Skeletal muscle satellite cell (primary cell): Measurements from ENCODE around the gene CUL4B. TPM values are rescaled to one million over a fixed set of nuclear protein-coding genes. Genes with fewer than 3 reads are reported as not detected.
"Not testable (repeated sequence)": the region's sequence is repeated elsewhere in the genome, so short reads cannot be mapped to it uniquely, and the experiment has no call there.

ENCODE experiments used
- H3K27me3 ChIP-seq: 2 replicates; pipeline ENCODE4 v1.7.0; 2013; ENCODE audit warnings: low read length; ENCODE audit not compliant: control insufficient read depth, insufficient read depth
- H3K36me3 ChIP-seq: 2 replicates; pipeline ENCODE4 v1.7.0; 2013; ENCODE audit warnings: mild to moderate bottlenecking, control low read depth, low read length; ENCODE audit not compliant: insufficient read depth
- H3K4me1 ChIP-seq: 2 replicates; pipeline ENCODE4 v1.7.0; 2013; ENCODE audit warnings: low read length; ENCODE audit not compliant: control insufficient read depth, insufficient read depth
- H3K4me2 ChIP-seq: 2 replicates; pipeline ENCODE4 v1.7.0; 2013; ENCODE audit warnings: mild to moderate bottlenecking, low read length
- H3K4me3 ChIP-seq: 2 replicates; pipeline ENCODE4 v1.7.0; 2013; ENCODE audit warnings: low read length
- H3K9ac ChIP-seq: 2 replicates; pipeline ENCODE4 v1.7.0; 2013; ENCODE audit warnings: mild to moderate bottlenecking, low read depth, low read length, moderate library complexity
- H3K9me3 ChIP-seq: replicated peaks from 2 replicates; pipeline ENCODE4 v1.7.0; 2013; ENCODE audit warnings: mild to moderate bottlenecking, control low read depth, low read length
- total RNA-seq: library from RNA; depleted of rRNA; stranded (reverse); fragments of >200 nt; gene quantifications from 2 replicates; pipeline ENCODE4 v1.2.3, GENCODE V29; 2012; rRNA removed

The CUL4B gene
- 101 and 133 TPM in 2 replicates for total RNA-seq

DNA sequence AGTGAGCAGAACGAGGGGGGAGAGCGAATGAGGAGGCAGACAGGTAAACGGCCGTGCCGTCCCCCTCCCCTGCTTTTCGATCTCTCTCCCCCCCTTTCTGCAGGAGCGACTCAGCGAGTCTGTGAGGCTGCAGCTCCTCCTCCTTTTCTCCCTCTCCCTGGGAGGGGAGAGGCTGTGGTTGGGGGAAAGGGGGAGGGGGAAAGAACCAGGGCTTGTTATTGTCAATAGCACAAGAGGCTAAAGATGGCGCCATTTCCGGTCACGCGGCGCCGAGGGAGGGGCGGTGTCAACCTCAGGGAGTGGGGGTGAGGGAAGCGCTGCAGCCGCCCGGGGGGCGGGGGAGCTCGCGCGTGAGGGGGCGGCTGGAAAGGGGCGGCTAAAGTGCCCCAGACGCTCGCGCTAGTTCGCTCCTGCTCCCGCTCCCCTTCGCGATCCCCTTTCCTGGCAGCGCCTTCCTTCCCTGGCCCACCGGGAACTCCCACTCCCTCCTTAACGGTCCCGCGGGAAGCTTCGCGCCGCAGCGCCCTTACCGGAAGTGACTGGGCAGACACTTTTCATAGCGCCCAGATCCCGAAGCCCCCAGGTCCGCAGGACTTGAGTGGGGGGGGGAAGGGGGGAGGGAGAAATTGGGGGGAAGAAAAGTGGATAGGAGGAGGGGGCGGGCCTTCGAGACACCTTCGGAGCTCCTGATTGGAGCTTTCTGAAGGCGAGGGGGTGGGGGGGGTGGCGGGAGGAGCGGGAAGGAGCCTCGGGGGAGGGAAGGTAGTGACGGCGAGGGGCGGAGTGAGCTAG is at the start of gene CUL4B:
TSS of gene CUL4B (minus strand) at position 121 of the 792 bp plus-strand sequence. CDS start 324 bp downstream, outside the sequence.
- H3K9ac ChIP-seq: peak within 1 kb of the TSS; percentile 96
- peak within 1 kb of the TSS; percentile 86 for H3K4me3 ChIP-seq
- no peaks in the 10 kb centered on the region for H3K27me3 ChIP-seq
- H3K9me3 ChIP-seq: no peaks in the 10 kb centered on the region
- H3K4me2 ChIP-seq: peak within 1 kb of the TSS; percentile 91
- peaks cover 6% of the 10 kb centered on the region for H3K36me3 ChIP-seq
- no peaks in the 10 kb centered on the region for H3K4me1 ChIP-seq

DNA sequence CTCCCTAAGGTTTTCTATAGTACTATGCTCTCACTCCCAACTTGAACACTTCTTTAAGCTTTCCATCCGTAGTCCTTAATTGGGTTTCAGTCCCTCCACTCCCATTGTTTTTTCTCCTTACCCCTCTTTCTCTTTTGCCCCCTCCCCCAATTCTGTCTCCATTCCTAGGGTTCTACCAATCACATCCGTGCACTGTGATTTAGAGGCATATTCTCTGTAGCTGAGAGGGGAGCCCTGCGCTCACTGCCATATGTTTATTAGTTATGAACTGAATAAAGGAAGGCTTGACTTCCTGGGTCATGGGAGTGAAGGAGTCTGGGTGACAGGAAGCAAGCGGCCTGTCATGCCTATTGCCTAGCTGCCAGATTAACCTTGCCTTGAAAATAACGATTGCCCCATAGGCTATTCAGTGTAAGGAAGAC is 43.6 kb upstream of the CUL4B start:
- Histone ChIP-seq H3K4me1 (no peaks in the 10 kb centered on the region), H3K9ac (peak overlapping the region; percentile 95), H3K4me3 (peak overlapping the region; percentile 79), H3K36me3 (peaks cover 10% of the 10 kb centered on the region), H3K4me2 (peak overlapping the region; percentile 75), H3K9me3 (no peaks in the 10 kb centered on the region), H3K27me3 (no peaks in the 10 kb centered on the region)

DNA sequence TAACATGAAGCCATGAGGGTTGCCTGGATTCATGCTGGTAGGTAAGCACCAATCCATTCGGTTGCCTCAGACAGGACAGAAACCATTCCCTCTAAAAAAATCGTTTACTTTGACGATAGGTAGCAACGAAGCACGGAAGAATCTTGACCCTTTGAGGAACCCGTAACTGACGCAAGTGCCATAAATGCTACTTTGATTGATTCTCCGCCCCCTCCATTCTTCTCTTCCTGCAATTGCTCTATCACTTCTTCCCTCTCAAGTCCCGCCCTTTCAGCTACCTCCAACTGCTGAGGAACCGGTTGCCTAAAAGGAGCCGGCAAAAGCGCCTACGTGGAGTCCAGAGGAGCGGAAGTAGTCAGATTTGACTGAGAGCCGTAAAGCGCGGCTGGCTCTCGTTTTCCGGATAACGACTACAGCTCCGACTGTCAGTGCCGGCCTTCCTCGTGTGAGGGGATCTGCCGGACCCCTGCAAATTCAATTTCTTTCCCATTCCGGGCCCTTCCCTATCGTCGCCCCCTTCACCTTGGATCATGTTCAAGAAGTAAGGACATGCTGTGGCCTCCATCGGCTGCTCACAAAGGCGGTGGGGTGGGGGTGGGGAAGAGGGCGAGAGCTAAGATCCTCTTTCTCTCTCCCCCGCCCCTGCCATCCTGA is 43.1 kb upstream of the CUL4B start, which contains the start of gene MCTS1:
TSS of gene MCTS1 (plus strand) at position 395 of the 654 bp plus-strand sequence. CDS start at position 531, 136 bp downstream.
- Histone ChIP-seq H3K36me3 (peaks cover 8% of the 10 kb centered on the region), H3K27me3 (no peaks in the 10 kb centered on the region), H3K4me3 (peak within 1 kb of the TSS; percentile 79), H3K4me1 (no peaks in the 10 kb centered on the region), H3K4me2 (peak within 1 kb of the TSS; percentile 75), H3K9ac (peak within 1 kb of the TSS; percentile 95), H3K9me3 (no peaks in the 10 kb centered on the region)

DNA sequence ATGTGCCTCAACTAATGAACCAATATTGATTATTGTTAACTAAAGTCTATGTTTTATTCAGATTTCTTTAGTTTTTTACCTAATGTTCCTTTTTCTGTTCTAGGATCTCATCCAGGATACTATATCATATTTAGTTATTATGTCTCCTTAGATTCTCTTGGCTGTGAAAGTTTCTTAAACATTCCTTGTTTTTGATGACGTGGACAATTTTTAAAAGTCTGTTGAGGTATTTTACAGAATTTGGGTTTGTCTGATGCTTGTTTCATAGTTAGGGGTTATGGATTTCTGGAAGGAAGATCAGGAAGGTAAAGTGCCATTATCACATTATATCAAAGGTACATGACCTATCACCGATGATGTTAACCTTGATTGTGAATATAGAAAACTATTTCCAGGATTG is 24.9 kb upstream of the CUL4B start:
- Histone ChIP-seq H3K9me3 (no peaks in the 10 kb centered on the region), H3K4me1 (no peaks in the 10 kb centered on the region), H3K4me2 (no peak overlapping the region), H3K9ac (no peak overlapping the region), H3K27me3 (no peaks in the 10 kb centered on the region), H3K4me3 (no peak overlapping the region), H3K36me3 (no peaks in the 10 kb centered on the region)

DNA sequence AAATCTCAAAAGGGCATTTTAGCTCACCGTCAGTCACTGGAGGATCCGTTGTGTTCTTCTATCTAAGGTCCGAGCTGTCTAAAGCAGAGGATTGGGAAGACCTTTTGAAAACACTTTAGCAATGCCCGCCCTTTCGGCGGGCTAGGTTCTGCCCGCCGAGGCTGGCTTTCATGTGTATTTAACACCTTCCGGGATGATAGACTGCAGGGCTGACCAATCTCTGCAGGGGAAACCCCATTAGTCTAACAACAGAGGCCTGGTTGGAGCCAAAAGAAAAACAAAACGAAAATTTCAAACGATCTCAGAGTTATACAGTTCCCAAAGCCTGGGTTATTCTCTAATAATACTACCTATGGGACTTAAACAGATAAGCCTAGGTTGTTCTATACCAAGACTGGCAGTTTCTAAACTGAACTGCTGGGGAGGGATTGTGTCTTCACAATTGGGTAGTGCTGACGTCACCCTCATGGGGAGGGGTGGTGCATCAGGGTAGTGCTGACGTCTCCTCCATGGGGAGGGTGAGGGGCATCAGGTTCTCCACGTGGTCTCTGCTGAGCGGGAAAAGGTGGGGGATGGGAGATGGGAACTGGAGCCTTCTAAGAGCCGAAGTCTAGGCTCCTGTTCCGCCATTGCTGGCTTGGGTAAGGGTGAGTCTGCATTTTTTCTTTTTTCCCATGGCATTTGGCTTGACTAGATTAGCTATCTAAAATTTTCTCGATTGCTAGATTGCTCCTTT is 14.8 kb upstream of the CUL4B start:
- H3K27me3 ChIP-seq: no peaks in the 10 kb centered on the region
- H3K4me3 ChIP-seq: no peak overlapping the region
- H3K9ac ChIP-seq: no peak overlapping the region
- H3K4me1 ChIP-seq: no peaks in the 10 kb centered on the region
- no peak overlapping the region for H3K4me2 ChIP-seq
- H3K36me3 ChIP-seq: no peaks in the 10 kb centered on the region
- no peaks in the 10 kb centered on the region for H3K9me3 ChIP-seq

DNA sequence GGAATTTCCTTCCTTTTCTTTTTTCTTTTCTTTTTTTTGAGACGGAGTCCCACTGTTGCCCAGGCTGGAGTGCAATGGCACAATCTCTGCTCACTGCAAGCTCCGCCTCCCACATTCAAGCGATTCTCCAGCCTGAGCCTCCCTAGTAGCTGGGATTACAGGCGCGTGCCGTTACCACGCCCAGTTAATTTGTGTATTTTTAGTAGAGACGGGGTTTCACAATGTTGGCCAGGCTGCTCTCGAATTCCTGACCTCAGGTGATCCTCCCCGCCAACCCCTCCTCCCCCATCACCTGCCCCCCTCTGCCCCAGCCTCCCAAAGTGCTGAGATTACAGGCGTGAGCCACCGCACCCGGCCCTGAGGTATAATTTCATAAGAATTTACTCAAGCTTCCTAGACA is 13.0 kb upstream of the CUL4B start:
- not testable (repeated sequence) for H3K9me3 ChIP-seq, H3K36me3 ChIP-seq, H3K27me3 ChIP-seq, H3K4me2 ChIP-seq, H3K9ac ChIP-seq, H3K4me1 ChIP-seq, H3K4me3 ChIP-seq

DNA sequence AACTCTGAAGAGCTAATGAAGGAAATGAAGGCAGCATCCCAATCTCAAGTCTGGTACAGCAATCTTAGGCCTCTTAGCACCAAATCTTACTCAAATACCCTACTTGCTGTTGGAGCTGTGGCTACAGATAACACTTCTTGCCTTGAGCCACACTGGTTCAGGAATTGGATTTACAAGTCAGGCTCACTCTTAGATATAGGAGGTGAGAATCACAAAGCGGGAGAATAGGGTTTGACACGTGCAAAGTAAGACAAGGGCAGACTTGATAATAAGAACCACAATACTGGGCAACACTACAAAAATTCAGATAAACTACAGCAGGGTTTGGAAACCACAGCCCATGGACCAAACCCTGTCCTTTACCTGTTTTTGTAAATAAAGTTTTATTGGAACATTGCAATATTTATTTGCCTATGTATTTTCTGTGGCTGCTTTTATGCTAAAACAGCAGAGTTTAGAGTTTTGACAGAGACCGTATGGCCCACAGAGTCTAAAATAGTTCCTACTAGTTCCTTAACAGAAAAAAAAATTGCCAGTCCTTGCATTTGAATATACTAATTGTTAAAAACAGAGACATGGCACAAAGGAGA is 9.3 kb upstream of the CUL4B start:
- H3K9me3 ChIP-seq: no peaks in the 10 kb centered on the region
- H3K9ac ChIP-seq: no peak overlapping the region
- no peak overlapping the region for H3K4me2 ChIP-seq
- H3K4me3 ChIP-seq: no peak overlapping the region
- no peaks in the 10 kb centered on the region for H3K4me1 ChIP-seq
- no peaks in the 10 kb centered on the region for H3K27me3 ChIP-seq
- no peaks in the 10 kb centered on the region for H3K36me3 ChIP-seq

DNA sequence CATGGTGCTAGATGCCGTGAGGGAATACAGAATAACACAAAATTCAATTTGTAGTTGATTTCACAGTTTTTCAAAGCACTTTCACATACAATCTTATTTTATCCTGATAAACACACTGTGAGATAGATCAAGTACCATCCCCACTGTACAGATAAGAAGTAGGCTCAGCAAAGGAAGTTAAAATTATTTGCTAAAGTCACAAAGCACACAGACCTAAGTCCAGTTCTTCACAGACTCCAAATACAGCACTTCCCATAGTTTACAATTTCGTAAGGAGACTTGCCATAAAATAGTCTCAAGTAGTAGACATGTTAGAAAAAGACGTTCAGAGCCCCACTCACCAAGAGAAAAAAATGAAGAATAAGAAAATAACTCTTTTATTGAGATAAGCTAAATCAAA is 7.8 kb upstream of the CUL4B start:
- H3K9me3 ChIP-seq: no peaks in the 10 kb centered on the region
- H3K9ac ChIP-seq: no peak overlapping the region
- no peaks in the 10 kb centered on the region for H3K27me3 ChIP-seq
- no peaks in the 10 kb centered on the region for H3K36me3 ChIP-seq
- H3K4me1 ChIP-seq: no peaks in the 10 kb centered on the region
- no peak overlapping the region for H3K4me2 ChIP-seq
- H3K4me3 ChIP-seq: no peak overlapping the region

DNA sequence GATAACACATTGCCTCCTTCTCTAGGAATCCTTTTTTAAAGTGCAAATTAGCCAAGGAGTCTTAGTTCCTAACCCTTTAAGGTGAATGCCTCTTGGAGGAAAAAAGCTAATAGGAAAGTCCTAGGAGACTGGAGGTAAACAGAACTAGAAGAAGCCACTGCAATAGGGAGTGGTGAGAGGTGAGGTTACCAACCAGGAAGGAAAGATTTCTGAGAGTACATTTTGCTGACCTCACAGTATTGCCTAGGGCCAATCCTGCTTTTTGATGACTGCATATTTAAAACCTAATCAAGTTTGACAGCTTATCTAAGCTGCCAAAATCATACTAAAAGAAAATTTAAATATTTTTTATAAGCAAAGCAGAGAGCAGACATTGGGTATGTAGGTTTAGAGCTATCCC is 7.3 kb upstream of the CUL4B start:
- H3K4me2 ChIP-seq: no peak overlapping the region
- no peaks in the 10 kb centered on the region for H3K27me3 ChIP-seq
- H3K4me3 ChIP-seq: no peak overlapping the region
- no peaks in the 10 kb centered on the region for H3K36me3 ChIP-seq
- H3K9ac ChIP-seq: no peak overlapping the region
- no peaks in the 10 kb centered on the region for H3K4me1 ChIP-seq
- H3K9me3 ChIP-seq: no peaks in the 10 kb centered on the region

DNA sequence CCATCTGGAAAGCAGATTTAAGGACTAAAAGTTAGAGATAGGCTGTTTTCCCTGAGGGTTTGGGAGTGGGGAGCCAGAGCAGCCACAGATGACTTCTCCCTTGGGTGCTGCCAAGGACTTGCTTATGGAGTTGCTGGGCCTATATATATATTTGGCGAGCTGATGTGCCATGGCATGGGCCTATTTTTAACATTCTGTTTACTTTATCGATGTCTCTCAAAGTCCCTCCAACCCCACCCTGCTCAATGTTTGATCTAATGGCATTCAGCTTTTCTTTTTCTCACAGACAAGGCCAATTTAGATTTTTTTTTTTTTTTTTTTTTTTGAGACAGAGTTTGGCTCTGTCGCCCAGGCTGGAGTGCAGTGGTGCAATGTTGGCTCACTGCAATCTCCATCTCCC is 6.1 kb upstream of the CUL4B start:
- no peaks in the 10 kb centered on the region for H3K4me1 ChIP-seq
- no peaks in the 10 kb centered on the region for H3K36me3 ChIP-seq
- no peak overlapping the region for H3K9ac ChIP-seq
- no peak overlapping the region for H3K4me2 ChIP-seq
- no peaks in the 10 kb centered on the region for H3K9me3 ChIP-seq
- H3K27me3 ChIP-seq: no peaks in the 10 kb centered on the region
- no peak overlapping the region for H3K4me3 ChIP-seq

DNA sequence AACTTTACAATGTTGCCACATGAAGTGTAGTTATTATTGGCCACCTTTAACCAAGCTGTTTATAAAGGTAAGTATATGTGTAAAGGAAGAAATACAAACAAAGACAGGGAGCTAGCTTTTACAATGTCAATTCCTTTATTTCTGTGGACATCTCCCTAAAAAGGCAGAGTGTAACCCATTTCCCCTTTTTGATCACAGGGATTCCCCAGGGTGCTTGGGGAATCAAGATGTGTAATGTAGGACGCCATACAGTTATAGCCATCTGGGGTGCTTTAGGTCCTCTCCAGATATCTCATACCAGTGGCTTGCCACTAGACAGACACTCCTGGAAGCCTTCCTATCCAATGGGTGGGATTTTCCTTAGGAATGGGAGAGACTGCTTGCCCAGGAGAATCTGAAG is 4.2 kb upstream of the CUL4B start:
- Histone ChIP-seq H3K36me3 (no peaks in the 10 kb centered on the region), H3K9me3 (no peaks in the 10 kb centered on the region), H3K4me1 (no peaks in the 10 kb centered on the region), H3K4me3 (no peak overlapping the region), H3K27me3 (no peaks in the 10 kb centered on the region), H3K9ac (no peak overlapping the region), H3K4me2 (no peak overlapping the region)
